HepG2 (cell line): ENCODE results near the gene TICAM2. TPM values are rescaled to one million over a fixed set of nuclear protein-coding genes. Genes with fewer than 3 reads are reported as not detected.

Experiments
- AHDC1 ChIP-seq: sonication (generic); formaldehyde crosslinking; IDR thresholded peaks from 2 replicates; pipeline ENCODE4 v1.5.1; 2020; ENCODE audit warnings: mild to moderate bottlenecking, missing genetic modification reagents, borderline replicate concordance
- FOXM1 ChIP-seq: sonication (generic); formaldehyde crosslinking; IDR thresholded peaks from 2 replicates; pipeline ENCODE4 v1.5.0; 2020; ENCODE audit warnings: missing genetic modification reagents
- HNRNPLL ChIP-seq: fragments of 200-400 bp; formaldehyde crosslinking; IDR thresholded peaks from 2 replicates; pipeline ENCODE4 v1.6.1; 2017; ENCODE audit warnings: mild to moderate bottlenecking, low read depth, low read length; ENCODE audit not compliant: poor library complexity, severe bottlenecking
- IRX3 ChIP-seq: sonication (generic); formaldehyde crosslinking; IDR thresholded peaks from 2 replicates; pipeline ENCODE4 v1.8.1; 2023; ENCODE audit warnings: mild to moderate bottlenecking, low read depth, missing genetic modification reagents, borderline replicate concordance
- KDM1A ChIP-seq: IDR thresholded peaks from 2 replicates; pipeline ENCODE4 v1.6.1; 2016; ENCODE audit warnings: missing compliant biosample characterization
- KDM5B ChIP-seq: sonication (generic); formaldehyde crosslinking; IDR thresholded peaks from 2 replicates; pipeline ENCODE4 v1.4.0; 2020; ENCODE audit warnings: missing genetic modification reagents, mild to moderate bottlenecking, borderline replicate concordance
- MAX ChIP-seq: IDR thresholded peaks from 2 replicates; pipeline ENCODE4 v1.6.1; 2012; ENCODE audit warnings: inconsistent platforms
- PBX3 ChIP-seq: sonication (generic); formaldehyde crosslinking; IDR thresholded peaks from 2 replicates; pipeline ENCODE4 v1.8.1; 2023; ENCODE audit warnings: missing genetic modification reagents, inconsistent platforms, borderline replicate concordance
- RFX3 ChIP-seq: IDR thresholded peaks from 2 replicates; pipeline ENCODE4 v1.6.1; 2016; ENCODE audit warnings: missing biosample characterization, missing genetic modification reagents
- STAG1 ChIP-seq: sonication (generic); formaldehyde crosslinking; IDR thresholded peaks from 2 replicates; pipeline ENCODE4 v1.4.0; 2020; ENCODE audit warnings: missing genetic modification reagents
- polyA plus RNA-seq, 8 experiments: library from polyadenylated mRNA; depleted of rRNA in 3 of 8; stranded (reverse) in 7 of 8; unstranded in 1 of 8; fragments of >200 nt; fragmentation: Illumina TruSeq in 4 of 8; extraction: Trizol in 4 of 8; gene quantifications; 2 replicates each; pipeline versions ENCODE4 v1.2.1 to v1.2.3, GENCODE V29; 2011 to 2016; ENCODE audit warnings: low read depth in 4 of 8, missing spikeins in 1 of 8, mixed read lengths in 1 of 8; ENCODE audit not compliant: insufficient read depth in 1 of 8
- total RNA-seq, 5 experiments: library from RNA; depleted of rRNA; stranded (reverse); fragments of >200 nt; fragmentation: Illumina TruSeq; extraction: Trizol; gene quantifications; 2 replicates each; pipeline ENCODE4 v1.2.3, GENCODE V29; 2016; ENCODE audit warnings: low read depth in 1 of 5

The TICAM2 gene
- total and polyA plus RNA-seq, 2 of the 13 experiments (the other 11 are each of a cell fraction or from before 2014, with no cell fraction given): 0.04 TPM; not detected in 1

GRCh38 chr5:115559524-115559923, 42.8 kb downstream of the TICAM2 start (continued):
- no peak for TF ChIP-seq AHDC1
- no peak for TF ChIP-seq RFX3 (CRISPR knock-in tag)
- TF ChIP-seq KDM1A (CRISPR knock-in tag): no peak
- TF ChIP-seq HNRNPLL: no peak
- no peak for TF ChIP-seq IRX3
- TF ChIP-seq PBX3 (CRISPR knock-in tag): no peak
- no peak for TF ChIP-seq FOXM1 (CRISPR knock-in tag)
- TF ChIP-seq STAG1 (CRISPR knock-in tag): no peak
- no peak for TF ChIP-seq MAX
- TF ChIP-seq KDM5B (CRISPR knock-in tag): no peak
